A673 (cell line): ENCODE data around the gene SDCCAG8. TPM values are rescaled to one million over a fixed set of nuclear protein-coding genes. Genes with fewer than 3 reads are reported as not detected.

Experiments
- BruUV-seq: library from RNA; stranded (reverse); fragments of 400-500 nt; replicated peaks from 2 replicates; lab custom pipeline; 2021; lab: Mats Ljungman, UMichigan
- CTCF ChIA-PET: fragments of 300-600 bp; sonication (Branson Sonifier 250); formaldehyde crosslinking; loops from one replicate; lab custom pipeline; 2022; ENCODE audit warnings: antibody characterized with exemption; lab: Charles Lee
- POLR2A ChIA-PET: fragments of 300-600 bp; sonication (Branson Sonifier 250); formaldehyde crosslinking; loops from one replicate; lab custom pipeline; 2022; ENCODE audit warnings: antibody characterized with exemption; ENCODE audit not compliant: low non-redundant PET; lab: Charles Lee
- DNase-seq: peaks from one replicate; pipeline ENCODE4 v3.0.0-alpha.2; 2015; ENCODE audit warnings: low spot score
- H3K27ac ChIP-seq: fragments of 200-600 bp; sonication (generic); 2 replicates; pipeline ENCODE4 v1.5.1; 2016; ENCODE audit warnings: mixed run types, low read depth, mild to moderate bottlenecking, mixed read lengths, antibody characterized with exemption, low read length; ENCODE audit not compliant: poor library complexity, severe bottlenecking
- H3K27me3 ChIP-seq: fragments of 200-600 bp; sonication (generic); replicated peaks from 2 replicates; pipeline ENCODE4 v1.6.1; 2017; ENCODE audit warnings: mixed run types, low read depth, mild to moderate bottlenecking, mixed read lengths, antibody characterized with exemption, low read length; ENCODE audit not compliant: insufficient read depth, poor library complexity
- H3K36me3 ChIP-seq: fragments of 200-600 bp; sonication (generic); 2 replicates; pipeline ENCODE4 v1.6.1; 2016; ENCODE audit warnings: mixed run types, mild to moderate bottlenecking, mixed read lengths, antibody characterized with exemption, low read length; ENCODE audit not compliant: insufficient read depth, poor library complexity, severe bottlenecking
- H3K4me1 ChIP-seq: fragments of 200-600 bp; sonication (generic); 2 replicates; pipeline ENCODE4 v1.6.1; 2017; ENCODE audit warnings: mixed run types, mild to moderate bottlenecking, mixed read lengths, antibody characterized with exemption, low read length; ENCODE audit not compliant: insufficient read depth, poor library complexity, severe bottlenecking
- H3K4me3 ChIP-seq: fragments of 200-600 bp; sonication (generic); 2 replicates; pipeline ENCODE4 v1.5.1; 2016; ENCODE audit warnings: low read depth, mixed run types, mild to moderate bottlenecking, mixed read lengths, low read length; ENCODE audit not compliant: poor library complexity, severe bottlenecking
- H3K9me3 ChIP-seq: fragments of 200-600 bp; sonication (generic); 2 replicates; pipeline ENCODE4 v1.6.1; 2016; ENCODE audit warnings: mixed run types, low read depth, mild to moderate bottlenecking, mixed read lengths, antibody characterized with exemption, low read length; ENCODE audit not compliant: poor library complexity, severe bottlenecking
- EZH2 ChIP-seq: fragments of 200-600 bp; sonication (generic); IDR thresholded peaks from 2 replicates; pipeline ENCODE4 v1.6.1; 2017; ENCODE audit warnings: borderline replicate concordance, low read depth, mild to moderate bottlenecking, mixed read lengths, antibody characterized with exemption, low read length; ENCODE audit not compliant: poor library complexity, severe bottlenecking
- intact Hi-C: fragments of 100-400 bp; cut with micrococcal nuclease; formaldehyde crosslinking; loops from one replicate; pipeline ENCODE4 v1.10.0; 2022; ENCODE audit not compliant: unreplicated experiment
- total RNA-seq: library from RNA; stranded (reverse); gene quantifications from 2 replicates; pipeline ENCODE4 v1.2.3, GENCODE V29; 2021
- TF ChIP-seq, protein P1 (sequence below): fragments of 300-800, 200-600 bp; sonication (generic); conservative IDR thresholded peaks from 2 replicates; pipeline ENCODE4 v1.5.1; 2017; ENCODE audit warnings: low read depth, mild to moderate bottlenecking, antibody characterized with exemption, low read length, moderate library complexity, mixed read lengths

Gene SDCCAG8
- total RNA-seq, 1 experiment from 2014 or later: 9.1 TPM

DNA sequence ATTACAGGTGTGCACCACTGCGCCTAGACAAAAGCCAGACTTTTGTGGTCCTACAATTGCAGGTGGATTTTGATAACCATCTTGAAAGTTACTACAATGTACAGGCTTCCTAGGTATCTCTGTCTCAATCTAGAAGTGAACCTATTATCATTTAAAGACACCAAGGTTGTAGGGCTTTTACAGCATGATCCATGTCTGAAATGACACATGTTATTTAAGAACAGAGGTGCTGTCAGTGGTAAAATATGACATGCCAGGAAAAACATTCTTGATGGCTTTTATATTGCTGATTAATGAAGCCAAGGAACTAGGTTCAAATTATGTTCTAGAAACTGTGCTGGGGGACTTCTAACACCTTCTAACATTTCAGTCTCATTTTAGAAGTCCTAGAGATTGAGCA lies 253.1 kb downstream of the SDCCAG8 start:
- Histone ChIP-seq H3K4me3 (no peak overlapping the region), H3K4me1 (no peaks in the 10 kb centered on the region), H3K27ac (no peak overlapping the region), H3K9me3 (no peaks in the 10 kb centered on the region), H3K36me3 (no peaks in the 10 kb centered on the region), H3K27me3 (no peaks in the 10 kb centered on the region)
- ChIA-PET CTCF (no interaction called here), POLR2A (no interaction called here)
- BruUV-seq: no TSS peak
- DNase-seq: no peak
- intact Hi-C loops: no loop called here
- TF ChIP-seq EZH2: no peak
- TF ChIP-seq, protein P1, sequence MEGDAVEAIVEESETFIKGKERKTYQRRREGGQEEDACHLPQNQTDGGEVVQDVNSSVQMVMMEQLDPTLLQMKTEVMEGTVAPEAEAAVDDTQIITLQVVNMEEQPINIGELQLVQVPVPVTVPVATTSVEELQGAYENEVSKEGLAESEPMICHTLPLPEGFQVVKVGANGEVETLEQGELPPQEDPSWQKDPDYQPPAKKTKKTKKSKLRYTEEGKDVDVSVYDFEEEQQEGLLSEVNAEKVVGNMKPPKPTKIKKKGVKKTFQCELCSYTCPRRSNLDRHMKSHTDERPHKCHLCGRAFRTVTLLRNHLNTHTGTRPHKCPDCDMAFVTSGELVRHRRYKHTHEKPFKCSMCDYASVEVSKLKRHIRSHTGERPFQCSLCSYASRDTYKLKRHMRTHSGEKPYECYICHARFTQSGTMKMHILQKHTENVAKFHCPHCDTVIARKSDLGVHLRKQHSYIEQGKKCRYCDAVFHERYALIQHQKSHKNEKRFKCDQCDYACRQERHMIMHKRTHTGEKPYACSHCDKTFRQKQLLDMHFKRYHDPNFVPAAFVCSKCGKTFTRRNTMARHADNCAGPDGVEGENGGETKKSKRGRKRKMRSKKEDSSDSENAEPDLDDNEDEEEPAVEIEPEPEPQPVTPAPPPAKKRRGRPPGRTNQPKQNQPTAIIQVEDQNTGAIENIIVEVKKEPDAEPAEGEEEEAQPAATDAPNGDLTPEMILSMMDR: no peak

DNA sequence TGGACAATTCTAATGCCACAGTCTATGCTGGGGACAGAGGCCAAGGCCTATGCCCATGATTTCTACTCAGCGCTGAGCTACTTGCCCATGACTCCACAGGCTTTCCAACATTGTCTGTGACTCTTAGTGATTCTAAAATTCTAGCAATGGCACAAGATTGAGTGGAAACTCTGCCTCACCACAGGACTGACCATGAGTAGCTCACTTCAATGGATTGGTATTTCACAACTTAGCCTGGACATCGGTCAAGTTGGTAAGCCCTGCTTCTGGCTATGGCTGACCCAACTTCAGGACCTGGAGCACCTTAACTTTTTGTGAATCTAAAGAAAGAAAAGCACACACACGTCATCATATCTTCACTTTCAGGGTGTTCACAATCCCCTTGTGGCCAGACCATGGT lies 255.1 kb downstream of the SDCCAG8 start:
- ChIA-PET CTCF (no interaction called here), POLR2A (no interaction called here)
- Histone ChIP-seq H3K27ac (no peak overlapping the region), H3K4me1 (no peaks in the 10 kb centered on the region), H3K4me3 (no peak overlapping the region), H3K9me3 (no peaks in the 10 kb centered on the region), H3K27me3 (no peaks in the 10 kb centered on the region), H3K36me3 (no peaks in the 10 kb centered on the region)
- TF ChIP-seq, protein P1: no peak
- no peak for TF ChIP-seq EZH2
- DNase-seq: no peak
- intact Hi-C loops: no loop called here
- no TSS peak for BruUV-seq

DNA sequence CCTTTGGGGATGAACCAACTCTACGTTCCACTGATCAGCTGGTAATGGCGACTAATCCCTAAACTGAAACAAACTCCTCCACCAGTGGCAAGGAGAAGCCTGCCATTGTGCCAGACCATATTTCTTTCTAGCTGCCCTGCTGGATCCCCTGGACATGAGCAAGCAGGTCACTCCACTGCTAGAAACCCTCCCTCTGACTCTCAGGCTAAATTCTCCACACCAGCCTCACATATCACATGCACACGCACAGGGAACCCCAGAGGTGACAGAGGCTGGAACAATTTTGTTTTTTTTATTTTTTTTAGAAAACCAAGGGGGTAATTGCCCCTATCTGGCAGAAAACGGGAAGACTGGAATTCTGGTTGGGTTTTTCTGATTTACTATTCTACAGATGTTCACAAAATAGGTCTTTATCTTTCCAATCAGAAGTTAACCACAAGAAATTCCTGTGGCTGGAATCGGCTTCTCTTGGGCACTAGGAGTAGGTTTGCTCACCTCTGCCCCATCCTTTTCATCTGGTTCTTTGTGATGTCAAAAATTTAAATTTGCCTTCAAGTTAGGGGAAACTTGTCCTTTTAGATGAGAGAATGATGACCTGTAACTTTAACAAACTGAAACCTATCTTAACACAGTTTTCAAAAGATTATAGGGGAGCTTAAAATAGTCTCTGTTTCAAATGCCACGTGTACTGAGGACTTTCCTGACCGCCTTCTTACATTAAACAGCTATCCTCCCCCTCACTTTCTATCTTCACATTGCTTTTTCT lies 258.1 kb downstream of the SDCCAG8 start:
- Histone ChIP-seq H3K4me1 (no peaks in the 10 kb centered on the region), H3K27me3 (no peaks in the 10 kb centered on the region), H3K9me3 (no peaks in the 10 kb centered on the region), H3K27ac (no peak overlapping the region), H3K36me3 (no peaks in the 10 kb centered on the region), H3K4me3 (no peak overlapping the region)
- DNase-seq: no peak
- TF ChIP-seq EZH2: no peak
- TF ChIP-seq, protein P1: no peak
- CTCF ChIA-PET: no interaction called here
- POLR2A ChIA-PET: no interaction called here
- intact Hi-C loops: no loop called here
- no TSS peak for BruUV-seq
